ENCODE measurements around the gene BCO2. TPM values are rescaled to one million over a fixed set of nuclear protein-coding genes. Genes with fewer than 3 reads are reported as not detected.

Gene BCO2
- total and polyA plus RNA-seq, 10 of the 15 experiments (the other 5 are each of a cell fraction or from before 2014, with no cell fraction given): 0.29 to 1.0 (median 0.57) TPM

GRCh38 chr11:112165049-112165448 is 10.3 kb upstream of the BCO2 start (continued):
- TF ChIP-seq BCLAF1 (IDR thresholded peaks at IDR 0.05) (no peak), NFIC (IDR thresholded peaks at IDR 0.05; ENCODE audit: low read depth, low read length) (no peak), SMC3 (IDR thresholded peaks at IDR 0.05; ENCODE audit: borderline replicate concordance, low read length) (no peak), MYC (IDR thresholded peaks at IDR 0.05; ENCODE audit: insufficient read depth, insufficient read length, insufficient replicate concordance, low read length, severe bottlenecking) (no peak), SMAD5 (IDR thresholded peaks at IDR 0.05; ENCODE audit: low read depth) (no peak), ZNF24 (IDR thresholded peaks at IDR 0.05) (no peak)
- TF ChIP-seq, protein P1, sequence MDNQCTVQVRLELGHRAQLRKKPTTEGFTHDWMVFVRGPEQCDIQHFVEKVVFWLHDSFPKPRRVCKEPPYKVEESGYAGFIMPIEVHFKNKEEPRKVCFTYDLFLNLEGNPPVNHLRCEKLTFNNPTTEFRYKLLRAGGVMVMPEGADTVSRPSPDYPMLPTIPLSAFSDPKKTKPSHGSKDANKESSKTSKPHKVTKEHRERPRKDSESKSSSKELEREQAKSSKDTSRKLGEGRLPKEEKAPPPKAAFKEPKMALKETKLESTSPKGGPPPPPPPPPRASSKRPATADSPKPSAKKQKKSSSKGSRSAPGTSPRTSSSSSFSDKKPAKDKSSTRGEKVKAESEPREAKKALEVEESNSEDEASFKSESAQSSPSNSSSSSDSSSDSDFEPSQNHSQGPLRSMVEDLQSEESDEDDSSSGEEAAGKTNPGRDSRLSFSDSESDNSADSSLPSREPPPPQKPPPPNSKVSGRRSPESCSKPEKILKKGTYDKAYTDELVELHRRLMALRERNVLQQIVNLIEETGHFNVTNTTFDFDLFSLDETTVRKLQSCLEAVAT (IDR thresholded peaks at IDR 0.05): no peak

DNA sequence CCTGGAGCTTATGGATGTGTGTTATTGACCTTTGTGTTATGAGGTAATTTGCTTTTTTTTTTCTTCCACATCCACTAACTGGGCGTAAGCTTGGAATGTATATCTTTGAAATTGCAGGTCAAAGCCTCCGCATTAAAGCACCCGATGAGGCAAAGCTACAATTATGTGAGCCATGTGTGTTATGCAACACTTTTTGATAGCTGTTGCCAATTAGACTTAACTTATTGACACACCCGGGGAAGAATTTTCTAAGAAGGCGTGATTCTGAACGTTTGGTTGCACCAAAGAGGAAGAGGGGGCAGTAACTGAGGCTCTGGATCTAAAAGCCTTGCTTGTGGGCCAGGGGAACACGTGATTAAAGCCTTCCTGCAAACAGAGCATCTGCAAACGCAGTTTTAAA is 8.8 kb upstream of the BCO2 start:
- Histone ChIP-seq H3K4me1 (ENCODE audit: control insufficient read depth, insufficient read depth, low read length) (no peaks in the 10 kb centered on the region), H3K36me3 (ENCODE audit: control insufficient read depth in 2 of 2, insufficient read depth in 2 of 2, low read length in 1 of 2) (no peaks in the 10 kb centered on the region), H3K79me2 (ENCODE audit: control insufficient read depth, insufficient read depth, low read length) (no peaks in the 10 kb centered on the region), H3K9ac (ENCODE audit: control insufficient read depth, insufficient read depth, low read length) (no peak overlapping the region), H3K4me3 (no peak overlapping the region), H3K4me2 (ENCODE audit: control insufficient read depth, insufficient read depth) (no peak overlapping the region), H3K27ac (ENCODE audit: control insufficient read depth, insufficient read depth) (no peak overlapping the region), H3K9me3 (replicated peaks; ENCODE audit: control insufficient read depth, insufficient read depth, low read length) (no peaks in the 10 kb centered on the region), H2AFZ (ENCODE audit: control insufficient read depth, low read depth, low read length) (no peak overlapping the region), H3K27me3 (replicated peaks in 1 of 2; ENCODE audit: control insufficient read depth in 2 of 2, insufficient read depth in 2 of 2, low read length in 1 of 2) (no peaks in the 10 kb centered on the region; a peak in 1 of 4 replicates), H4K20me1 (ENCODE audit: control insufficient read depth, insufficient read depth) (no peaks in the 10 kb centered on the region)
- intact Hi-C loops (cut with micrococcal nuclease; ENCODE audit: unreplicated experiment): no loop called here
- ChIA-PET SMC1A (ENCODE audit: uncharacterized antibody, unreplicated experiment) (no interaction called here), POLR2A (no interaction called here), RAD21 (ENCODE audit: unreplicated experiment) (interaction anchor here (0.6 kb wide), 1 partner anchor 30 kb away, joined by 3 read pairs; no protein-coding TSS in a partner anchor), CTCF (no interaction called here)
- WGBS (ENCODE audit: insufficient coverage, insufficient replicate concordance, low lambda C conversion rate, missing lambda C conversion rate): 55% methylated on average over 8 of the region's 8 CpGs
- BruUV-seq (replicated peaks): no TSS peak
- in situ Hi-C loops (cut with MboI): no loop called here
- ATAC-seq (no peak), FAIRE-seq (no peak), DNase-seq (ENCODE audit: low read depth, low spot score) (no peak)
- TF ChIP-seq RUNX3 (IDR thresholded peaks at IDR 0.05; ENCODE audit: low read length) (no peak), MYC (IDR thresholded peaks at IDR 0.05; ENCODE audit: insufficient read depth, insufficient read length, insufficient replicate concordance, low read length, severe bottlenecking) (no peak), MEF2A (IDR thresholded peaks at IDR 0.05; ENCODE audit: insufficient read depth, low read depth, low read length) (no peak), PRDM15 (CRISPR knock-in tag; IDR thresholded peaks at IDR 0.05) (no peak), CBX3 (IDR thresholded peaks at IDR 0.05; ENCODE audit: borderline replicate concordance, low read depth) (no peak), POLR2AphosphoS2 (IDR thresholded peaks at IDR 0.05; ENCODE audit: low read depth, low read length) (no peak), KAT2A (conservative IDR thresholded peaks at IDR 0.05; ENCODE audit: control insufficient read depth, low read depth, low read length) (no peak), ATF7 (IDR thresholded peaks at IDR 0.05; ENCODE audit: low read depth) (no peak)

All from GM12878 (cell line).